NK-92 (cell line): ENCODE data around the gene PPP1R1C.

Experiments used
- DNase-seq: peaks from one replicate; lab custom pipeline; 2025; ENCODE audit not compliant: unreplicated experiment; lab: John Stamatoyannopoulos, UW

PPP1R1C gene

DNA sequence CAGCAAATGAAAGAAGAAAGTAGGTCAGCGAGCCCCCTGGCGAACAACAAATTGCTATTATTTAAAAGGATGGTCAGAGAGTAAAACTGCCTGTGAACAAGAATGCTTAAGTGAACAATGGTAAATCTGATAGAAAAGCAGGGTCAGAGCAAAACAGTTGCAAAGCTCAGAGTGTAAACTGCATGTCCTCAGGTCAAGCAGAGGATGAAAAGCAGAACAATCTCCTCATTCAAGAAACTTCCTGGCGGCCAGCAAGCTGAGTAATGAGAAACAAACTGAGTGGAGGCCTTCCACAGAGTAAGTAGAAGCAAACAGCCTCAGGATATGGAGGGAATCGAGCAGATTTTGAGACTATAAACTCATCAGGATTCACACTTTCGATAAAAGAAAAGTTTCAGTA, 117.9 kb downstream of the PPP1R1C start:
- no peak for DNase-seq

DNA sequence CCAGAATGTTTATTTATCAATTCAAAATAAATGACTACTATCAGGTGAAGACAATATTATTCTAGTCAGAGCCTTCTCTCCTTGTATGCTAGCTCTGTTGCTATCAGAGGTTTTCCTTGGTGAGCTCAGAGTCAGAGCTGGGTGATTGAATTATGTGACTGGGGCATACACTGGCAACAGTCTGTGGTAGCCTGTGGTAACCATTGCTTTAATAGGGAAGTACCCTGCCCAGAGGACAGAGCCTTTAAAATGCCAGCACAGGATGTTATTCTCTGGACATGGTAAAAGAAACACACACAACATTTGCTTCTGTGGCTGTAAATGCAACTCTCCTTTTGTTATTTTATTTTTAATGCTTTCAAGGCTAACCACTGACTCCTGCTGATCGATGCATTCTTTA, 124.7 kb downstream of the PPP1R1C start:
- no peak for DNase-seq

DNA sequence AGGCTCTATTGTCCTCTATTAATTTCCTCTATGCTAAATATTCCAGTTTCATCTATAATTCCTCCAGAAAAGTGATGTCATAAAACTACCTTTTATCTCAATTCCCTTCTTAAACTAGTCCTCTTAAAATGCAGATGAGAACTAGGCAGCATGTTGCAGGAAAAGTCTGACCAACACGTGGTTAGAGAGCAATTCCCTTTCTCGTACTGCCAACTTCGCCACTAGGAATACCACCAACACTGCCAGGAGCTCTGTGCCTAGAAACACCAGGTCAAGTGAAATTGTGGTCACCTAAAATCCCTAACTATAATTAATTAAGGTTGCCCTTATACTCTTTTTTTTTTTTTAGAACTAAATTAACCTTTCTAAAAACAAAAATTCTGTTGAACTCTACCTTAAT, 127.7 kb downstream of the PPP1R1C start:
- no peak for DNase-seq

DNA sequence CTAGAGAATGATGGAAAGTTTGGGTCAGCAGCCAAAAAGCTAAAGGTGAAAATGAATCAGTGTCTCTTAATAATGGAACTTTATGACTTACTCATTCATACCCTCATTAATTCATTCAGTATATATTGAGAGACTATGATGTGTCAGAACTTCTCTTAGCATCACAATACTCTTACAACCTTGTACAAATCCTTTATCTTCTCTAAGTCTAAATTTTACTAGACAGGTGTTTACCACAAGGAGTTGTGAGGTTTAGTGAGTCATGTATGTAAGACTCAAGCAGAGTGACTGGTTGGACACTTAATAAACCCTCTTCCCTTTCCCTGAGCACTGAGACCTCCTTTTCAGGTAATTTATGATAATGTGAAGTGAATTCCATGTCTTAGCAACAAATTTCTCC, 129.6 kb downstream of the PPP1R1C start:
- no peak for DNase-seq

DNA sequence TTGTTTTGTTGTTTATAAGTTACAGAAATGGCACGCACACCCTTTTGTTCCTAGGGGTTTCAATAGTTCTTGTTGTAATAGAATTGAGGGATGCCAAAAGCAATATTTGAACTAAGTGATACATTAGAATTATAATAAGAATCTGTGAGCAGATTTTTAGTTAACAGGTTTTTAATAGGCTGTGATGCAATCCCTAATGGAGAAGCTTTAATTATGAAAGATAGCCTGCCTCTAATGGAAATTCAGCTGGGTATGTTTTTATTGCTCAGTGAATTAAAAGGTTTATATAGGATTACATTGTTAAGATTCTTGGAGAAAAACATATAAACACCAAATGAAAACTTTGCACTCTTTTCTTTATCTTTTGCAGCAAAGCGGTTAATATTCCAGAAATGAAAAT, 131.1 kb downstream of the PPP1R1C start:
- DNase-seq: no peak

DNA sequence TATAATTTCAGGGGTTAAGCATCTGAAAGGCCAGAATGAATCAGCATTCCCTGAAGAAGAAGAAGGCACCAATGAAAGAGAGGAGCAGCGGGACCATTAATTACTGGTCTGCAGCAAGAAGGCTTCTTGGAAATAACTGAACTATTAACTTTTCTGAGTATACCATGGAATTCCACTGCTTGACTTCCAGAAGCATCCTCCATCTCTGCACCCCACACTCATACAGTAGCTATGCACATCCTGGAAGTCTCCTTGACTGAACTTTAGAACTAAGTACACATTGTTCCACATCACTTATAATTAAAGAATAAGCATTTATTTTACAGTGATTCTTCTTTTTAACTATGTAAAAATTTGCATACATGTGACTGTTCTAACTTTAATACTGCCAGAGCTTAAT, 131.5 kb downstream of the PPP1R1C start:
- DNase-seq: no peak

DNA sequence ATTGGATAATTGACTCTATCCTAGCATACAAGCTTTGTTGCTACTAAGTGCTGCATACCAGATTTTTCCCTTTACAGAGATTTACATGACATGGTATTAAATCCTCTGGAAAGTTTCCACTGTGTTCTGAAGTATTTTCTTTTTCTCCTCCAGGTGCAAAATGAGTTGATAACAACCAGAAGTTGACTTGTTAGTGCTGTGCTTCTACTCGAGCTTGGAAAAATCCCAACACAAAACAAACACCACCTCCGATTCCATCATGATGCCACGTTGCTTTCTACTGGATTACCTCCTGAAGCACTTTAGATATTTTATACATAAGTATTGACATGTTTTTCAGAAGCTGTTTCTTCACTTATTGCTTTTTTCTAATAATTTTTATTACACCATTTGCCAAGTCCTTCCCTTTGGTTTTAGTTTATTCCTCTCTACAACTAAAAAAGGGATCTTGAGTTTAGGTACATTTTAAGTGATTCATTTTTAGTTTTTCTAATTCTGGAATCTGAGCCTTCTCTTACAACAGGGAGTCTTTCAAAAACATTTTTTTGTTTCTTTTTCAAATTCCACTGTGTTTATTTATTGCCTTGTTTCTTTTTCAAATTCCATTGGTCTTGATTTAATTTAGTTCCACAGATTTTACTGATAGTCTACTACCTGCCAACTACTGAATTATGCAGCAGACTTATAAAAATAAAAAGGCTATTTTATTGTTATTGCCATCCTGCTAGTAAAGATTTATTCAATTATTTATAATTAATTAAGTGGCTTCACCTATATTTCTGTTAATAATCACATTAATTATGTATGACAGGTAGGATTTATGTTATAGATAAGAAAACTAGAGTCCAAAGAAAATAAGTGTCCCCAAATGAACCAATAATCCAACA, 143.4 kb downstream of the PPP1R1C start:
- DNase-seq: no peak

DNA sequence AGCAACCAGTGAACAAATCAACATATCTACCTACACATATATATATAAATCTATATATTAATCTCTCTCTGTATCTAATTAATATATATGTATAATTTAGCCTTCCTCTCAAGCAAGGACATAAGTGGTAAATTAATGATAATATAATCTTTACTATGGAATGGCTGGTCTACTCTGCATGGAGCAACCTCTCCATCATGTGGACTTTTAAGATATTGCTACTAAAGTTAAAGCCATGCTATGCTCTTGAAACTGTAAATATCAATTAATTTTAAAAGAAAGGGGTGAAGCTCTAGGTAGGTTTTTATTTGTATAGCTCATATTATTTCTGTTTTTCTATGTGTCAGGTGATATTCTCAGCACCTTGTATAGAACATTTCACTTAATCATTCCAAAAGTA, 147.0 kb downstream of the PPP1R1C start:
- DNase-seq: no peak

DNA sequence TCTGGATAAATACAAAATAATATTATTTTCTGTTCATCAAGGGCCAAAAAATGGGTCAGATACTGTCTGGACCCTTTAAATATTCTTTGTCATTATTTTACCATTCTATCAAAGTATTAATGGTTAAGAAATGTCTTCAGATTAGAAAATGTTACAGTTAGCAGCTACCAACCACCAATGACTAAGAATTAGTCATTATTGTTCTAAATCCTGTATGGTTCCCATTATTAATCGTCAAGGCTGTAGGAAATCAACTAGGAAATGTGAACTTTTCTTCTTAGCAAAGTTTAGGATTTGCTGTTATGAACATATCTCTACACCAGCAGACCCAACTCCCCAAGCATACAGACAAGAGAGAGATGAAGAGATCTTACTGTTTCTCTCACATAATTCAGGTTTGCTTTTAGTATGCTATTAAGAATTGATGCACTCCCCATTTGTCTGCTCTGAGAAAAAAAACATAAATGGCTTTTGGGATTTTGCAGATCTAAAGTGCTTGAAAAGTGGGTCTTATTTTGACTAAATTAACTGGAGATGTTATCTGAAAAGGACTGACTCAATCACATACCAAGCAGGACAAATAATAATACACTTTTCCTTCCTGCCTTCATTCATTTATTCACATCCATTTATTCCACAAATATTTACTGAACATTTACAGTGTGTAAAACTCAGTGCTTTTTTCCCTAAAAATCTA, 147.7 kb downstream of the PPP1R1C start:
- no peak for DNase-seq

DNA sequence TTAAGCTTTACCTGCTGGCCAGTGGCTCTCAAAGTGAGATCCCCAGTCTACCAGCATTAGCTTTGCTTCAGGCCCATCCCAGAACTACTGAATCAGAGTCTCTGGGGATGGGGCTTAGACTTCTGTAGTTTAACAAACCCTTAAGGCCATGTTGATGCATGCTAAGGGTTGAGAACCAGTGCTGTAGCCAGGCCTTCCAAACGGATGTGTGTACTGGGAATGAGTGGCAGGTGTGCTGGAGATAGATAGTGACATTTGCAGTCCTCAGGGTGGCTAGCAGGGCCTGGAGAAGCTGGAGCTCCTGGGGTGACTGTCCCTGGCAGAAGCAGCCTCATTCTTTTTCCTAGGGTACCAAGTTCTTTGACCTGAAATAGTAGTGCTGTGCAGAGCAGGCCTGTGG, 148.5 kb downstream of the PPP1R1C start:
- DNase-seq: no peak

DNA sequence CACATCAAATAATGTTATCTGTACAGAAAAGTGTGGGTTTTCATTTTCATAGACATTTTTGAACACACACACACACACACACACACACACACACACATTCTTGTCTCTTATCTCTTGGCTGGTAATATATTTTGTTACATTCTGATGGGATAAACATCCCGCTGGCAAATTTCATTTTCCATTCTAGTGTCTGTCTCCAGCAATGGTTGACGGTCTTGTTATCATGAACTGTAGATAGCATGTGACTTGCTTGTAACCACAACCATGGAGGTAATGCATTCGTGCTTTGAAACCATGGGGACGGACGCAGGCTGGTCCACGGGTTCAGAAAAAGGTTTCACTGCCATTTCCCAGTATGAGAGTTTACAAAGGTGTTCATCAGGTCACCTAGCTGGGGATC, 156.4 kb downstream of the PPP1R1C start:
- no peak for DNase-seq

DNA sequence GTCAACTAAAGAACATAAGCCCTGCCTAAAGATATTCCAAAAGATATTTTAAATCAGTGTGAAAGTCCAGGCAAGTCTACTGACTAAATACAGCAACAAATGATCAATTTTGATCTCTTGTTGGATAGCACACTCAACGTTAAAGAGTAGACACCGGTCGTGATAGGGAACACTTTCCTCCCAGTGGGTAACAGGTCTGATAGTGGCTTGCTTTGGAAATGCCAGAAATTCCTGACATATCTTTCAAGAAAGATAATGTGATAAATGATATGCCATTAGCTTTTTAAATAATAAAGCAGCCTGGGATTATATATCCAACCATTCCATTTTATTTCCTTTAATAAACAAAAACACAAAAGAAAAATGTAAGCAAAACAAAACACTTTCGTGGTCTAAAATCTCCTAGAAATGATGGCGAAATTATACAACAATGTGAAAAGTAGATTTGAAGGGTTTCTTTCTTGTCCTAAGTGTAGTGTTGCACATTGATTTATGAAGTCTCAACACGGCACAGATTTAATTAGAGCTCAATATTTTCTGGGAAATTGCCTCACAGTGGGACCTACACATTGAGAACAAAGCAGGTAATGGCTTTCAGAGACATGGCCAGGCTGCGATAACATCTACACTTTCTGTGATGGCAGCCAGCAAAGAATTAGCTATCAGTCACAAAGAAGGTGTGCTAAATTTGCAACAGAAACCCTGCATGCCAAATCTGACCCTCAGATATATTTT, 158.6 kb downstream of the PPP1R1C start:
- DNase-seq: no peak

DNA sequence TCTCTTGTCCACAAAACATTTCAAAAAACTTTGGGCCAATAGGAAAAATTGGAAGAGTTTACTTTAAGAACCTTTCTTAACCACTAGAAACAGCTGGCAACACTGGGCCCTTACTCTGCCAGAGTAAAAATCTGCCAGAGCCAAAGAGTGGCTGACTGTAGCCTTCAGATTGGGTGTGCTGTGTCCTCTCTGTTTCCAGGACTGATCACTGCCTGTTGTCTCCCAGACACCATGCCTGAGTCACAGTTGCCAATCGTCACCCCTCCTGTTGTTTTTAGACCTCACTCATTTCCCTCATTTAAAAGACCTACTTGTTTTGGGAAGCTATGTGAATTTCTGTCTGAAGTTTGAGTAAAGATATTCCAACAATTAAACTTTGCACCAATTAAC, 159.1 kb downstream of the PPP1R1C start:
- DNase-seq: no peak

DNA sequence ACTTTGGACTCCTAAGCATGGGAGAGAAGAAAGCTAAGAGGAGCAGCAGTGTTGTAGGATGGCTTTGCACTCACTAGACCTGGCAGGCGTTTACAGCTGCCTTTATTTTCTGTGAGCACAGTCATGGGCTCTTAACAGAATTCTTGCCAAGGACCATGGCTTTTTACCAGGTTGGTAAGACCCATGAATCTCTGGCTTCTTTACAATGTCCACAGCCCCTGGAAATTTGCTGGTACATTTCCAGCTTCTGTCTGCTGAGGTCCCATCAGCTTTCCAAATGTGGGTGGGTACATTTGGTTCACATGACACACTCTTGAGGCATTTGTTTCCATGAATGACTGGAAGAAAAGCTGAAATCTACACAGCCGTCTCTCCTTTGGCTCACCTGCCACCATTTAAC, 162.7 kb downstream of the PPP1R1C start:
- no peak for DNase-seq

DNA sequence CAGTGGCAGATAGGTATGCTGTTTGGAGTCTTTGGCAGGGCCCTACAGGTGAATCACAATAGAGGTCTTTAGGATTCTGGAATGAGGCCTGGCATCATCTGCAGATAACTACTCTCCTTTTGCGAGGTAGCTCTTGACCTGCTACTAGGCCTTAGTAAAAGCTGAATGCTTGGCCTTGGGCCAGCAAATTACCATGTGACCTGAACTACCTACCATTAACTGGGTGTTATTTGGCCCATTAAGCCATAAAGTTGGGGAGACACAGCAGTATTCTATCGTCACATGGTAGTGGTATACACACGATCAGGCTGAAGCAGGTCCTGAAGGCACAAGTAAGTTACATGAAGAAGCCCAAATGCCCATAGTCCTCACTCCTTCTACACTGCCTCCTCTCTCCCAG, 178.2 kb downstream of the PPP1R1C start:
- no peak for DNase-seq

DNA sequence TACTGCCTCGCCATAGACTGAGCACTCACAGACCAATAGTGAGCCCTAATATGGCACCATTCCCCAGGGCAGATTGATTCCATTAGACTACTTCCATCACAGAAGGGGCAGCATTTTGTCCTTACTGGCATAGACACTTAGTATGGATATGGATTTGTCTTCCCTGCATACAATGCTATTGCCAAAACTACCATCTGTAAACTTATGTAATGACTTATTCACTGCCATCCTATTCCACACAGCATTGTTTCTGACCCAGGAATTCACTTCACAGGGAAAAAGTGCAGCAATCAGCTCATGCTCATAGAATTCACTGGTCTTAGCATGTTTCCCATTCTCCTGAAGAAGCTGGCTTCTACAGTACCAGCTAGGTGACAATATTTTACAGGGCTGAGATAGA, 179.0 kb downstream of the PPP1R1C start:
- DNase-seq: no peak

DNA sequence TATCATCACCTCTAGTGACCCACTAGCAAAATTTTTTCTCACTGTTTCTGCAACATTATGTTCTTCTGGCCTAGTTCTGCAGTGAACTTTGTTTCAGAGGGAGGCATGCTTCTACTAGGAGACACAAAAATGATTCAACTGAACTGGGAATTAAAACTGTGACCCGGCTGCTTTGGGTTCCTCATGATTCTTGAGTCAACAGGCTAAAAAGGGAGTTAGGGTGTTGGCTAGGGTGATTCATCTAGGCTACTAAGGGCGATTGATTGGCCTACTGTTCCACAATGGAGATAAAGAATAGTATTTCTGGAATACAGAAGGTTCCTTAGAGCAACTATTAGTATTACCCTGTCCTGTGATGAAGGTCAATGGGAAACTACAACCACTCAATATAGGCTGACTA, 179.5 kb downstream of the PPP1R1C start:
- no peak for DNase-seq

DNA sequence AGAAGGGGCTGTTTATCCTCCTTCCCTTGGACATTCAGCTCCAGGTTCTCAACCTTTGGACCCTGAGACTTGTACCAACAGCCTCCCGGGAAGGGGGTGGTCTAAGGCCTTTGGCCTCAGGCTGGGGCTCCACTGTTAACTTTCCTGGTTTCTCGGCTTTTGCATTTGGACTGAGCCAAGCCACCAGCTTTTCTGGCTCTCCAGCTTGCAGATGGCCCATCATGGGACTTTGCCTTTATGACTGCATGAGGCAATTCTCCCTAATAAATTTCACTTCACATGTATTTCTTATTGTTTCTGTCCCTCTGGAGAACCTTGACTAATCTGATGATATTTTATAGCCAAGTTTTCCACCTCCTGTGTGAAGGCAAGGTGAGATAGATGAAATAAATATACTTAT, 180.8 kb downstream of the PPP1R1C start:
- DNase-seq: no peak

DNA sequence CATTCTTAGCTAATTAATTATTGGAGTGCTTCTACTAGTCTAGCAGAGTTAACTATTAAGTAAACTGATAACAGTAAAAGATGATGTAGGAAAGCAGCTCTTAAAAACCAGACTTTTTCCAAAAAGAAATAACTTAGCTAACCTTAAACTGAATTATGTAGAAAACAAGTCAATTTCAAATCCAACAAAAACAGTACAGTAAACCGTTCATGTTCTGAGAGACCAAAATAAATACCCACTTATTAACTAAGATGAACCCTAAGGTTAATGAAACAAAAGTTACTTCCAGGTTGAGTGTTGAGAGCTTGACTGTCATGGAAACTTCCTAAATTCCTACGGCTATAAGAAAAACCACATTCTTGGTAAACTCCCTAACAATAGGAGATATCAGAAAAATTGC, 181.2 kb downstream of the PPP1R1C start:
- no peak for DNase-seq
